ENCODE results near the gene PPP1R16B. TPM values are rescaled to one million over a fixed set of nuclear protein-coding genes. Genes with fewer than 3 reads are reported as not detected.

The PPP1R16B gene
- total and polyA plus RNA-seq, 4 donors: 2.6 to 15.0 (median 7.1) TPM

GRCh38 chr20:38969708-38970107, 164.2 kb downstream of the PPP1R16B start:
- Histone ChIP-seq H3K4me1 (ENCODE audit: control insufficient read depth in 5 of 5, insufficient read depth in 5 of 5, low read length in 5 of 5) (peaks cover 0 to 3% (median 0%) of the 10 kb centered on the region in 5 donors), H3K9me3 (ENCODE audit: control insufficient read depth in 4 of 4, insufficient read depth in 3 of 4, low read length in 3 of 4) (no peaks in the 10 kb centered on the region), H3K9ac (ENCODE audit: insufficient read depth in 1 of 2, low read length in 2 of 2) (no peak overlapping the region), H3K27me3 (ENCODE audit: control insufficient read depth in 3 of 3, insufficient read depth in 3 of 3, low read length in 2 of 3) (no peaks in the 10 kb centered on the region), H3K4me3 (no peak overlapping the region), H3K27ac (ENCODE audit: low read depth in 1 of 2, low read length in 1 of 2) (peak overlapping the region in 1 of 2 donors; percentile 17), H3K36me3 (ENCODE audit: control insufficient read depth in 4 of 4, insufficient read depth in 4 of 4, low read length in 4 of 4) (peaks cover 9 to 21% (median 12%) of the 10 kb centered on the region in 4 donors)
- no peak for TF ChIP-seq CTCF (IDR thresholded peaks at IDR 0.05; ENCODE audit: control extremely low read depth, extremely low read depth)
- ATAC-seq (ENCODE audit: insufficient read depth, low FRiP score) (no peak), DNase-seq (peak in 2 of 3 donors; percentile 6 to 28)
- WGBS, 2 donors: 73 to 75% methylated on average over 4 of the region's 4 CpGs

GRCh38 chr20:38970302-38970701, 164.8 kb downstream of the PPP1R16B start:
- Histone ChIP-seq H3K9me3 (ENCODE audit: control insufficient read depth in 4 of 4, insufficient read depth in 3 of 4, low read length in 3 of 4) (no peaks in the 10 kb centered on the region), H3K9ac (ENCODE audit: insufficient read depth in 1 of 2, low read length in 2 of 2) (no peak overlapping the region), H3K27me3 (ENCODE audit: control insufficient read depth in 3 of 3, insufficient read depth in 3 of 3, low read length in 2 of 3) (no peaks in the 10 kb centered on the region), H3K4me1 (ENCODE audit: control insufficient read depth in 5 of 5, insufficient read depth in 5 of 5, low read length in 5 of 5) (peaks cover 0 to 3% (median 0%) of the 10 kb centered on the region in 5 donors), H3K4me3 (no peak overlapping the region), H3K27ac (ENCODE audit: low read depth in 1 of 2, low read length in 1 of 2) (peak overlapping the region in 1 of 2 donors; percentile 17), H3K36me3 (ENCODE audit: control insufficient read depth in 4 of 4, insufficient read depth in 4 of 4, low read length in 4 of 4) (peaks cover 8 to 21% (median 13%) of the 10 kb centered on the region in 4 donors)
- TF ChIP-seq CTCF (IDR thresholded peaks at IDR 0.05; ENCODE audit: control extremely low read depth, extremely low read depth): no peak
- DNase-seq (no peak), ATAC-seq (ENCODE audit: insufficient read depth, low FRiP score) (no peak)
- 96% methylated on average over 1 of the region's 1 CpG for WGBS, 2 donors

Small RNA genes within 50 kb of the gene (small RNA-seq; reads per million reads assigned to genes)
- not detected for gene AL023803.1 (ENCODE audit: low replicate concordance)

Other genes with a start within 250 kb of the PPP1R16B start
- gene ADIG, start 224.5 kb upstream of the PPP1R16B start, total RNA-seq: not detected
- gene ADIG, start 224.5 kb upstream of the PPP1R16B start, polyA plus RNA-seq: not detected
- 1 to 10 TPM in 1 of 2 donors, under 1 TPM in 1; 0.86 to 5.0 TPM for gene ARHGAP40, start 203.9 kb upstream of the PPP1R16B start, total RNA-seq
- gene ARHGAP40, start 203.9 kb upstream of the PPP1R16B start, polyA plus RNA-seq: 1 to 10 TPM in 1 of 2 donors, under 1 TPM in 1; 0.57 to 1.4 TPM
- not detected for gene SLC32A1, start 81.2 kb upstream of the PPP1R16B start, total RNA-seq
- gene SLC32A1, start 81.2 kb upstream of the PPP1R16B start, polyA plus RNA-seq: not detected
- 1 to 10 TPM; 6.7 to 9.5 TPM for gene ACTR5, start 57.2 kb upstream of the PPP1R16B start, total RNA-seq
- 1 to 10 TPM; 5.3 to 6.1 TPM for gene ACTR5, start 57.2 kb upstream of the PPP1R16B start, polyA plus RNA-seq
- gene FAM83D, start 120.7 kb downstream of the PPP1R16B start, total RNA-seq: 1 to 10 TPM; 2.2 to 3.3 TPM
- 1 to 10 TPM in 1 of 2 donors, under 1 TPM in 1; 0.94 to 3.6 TPM for gene FAM83D, start 120.7 kb downstream of the PPP1R16B start, polyA plus RNA-seq
- 10 to 100 TPM; 10.1 to 15.5 TPM for gene DHX35, start 156.6 kb downstream of the PPP1R16B start, total RNA-seq
- 1 to 10 TPM; 4.4 to 6.4 TPM for gene DHX35, start 156.6 kb downstream of the PPP1R16B start, polyA plus RNA-seq

Measured in lung (tissue), 13 donors.